Bronchial epithelial cell (primary cell): ENCODE results near the gene RRAGC. TPM values are rescaled to one million over a fixed set of nuclear protein-coding genes. Genes with fewer than 3 reads are reported as not detected.
A peak's percentile ranks its signal among the peaks of the same experiment; 100 is the strongest.

Experiments
- DNase-seq: peaks from one replicate; pipeline ENCODE4 v3.0.0-alpha.2; 2010; ENCODE audit warnings: low read depth
- FAIRE-seq: peaks from 2 replicates; lab custom pipeline; 2011; peaks lifted over from hg19 to GRCh38; lab: Jason Lieb, UNC
- H3K27me3 ChIP-seq: 2 replicates; pipeline ENCODE4 v1.5.1; 2011; ENCODE audit warnings: low read length; ENCODE audit not compliant: control insufficient read depth, insufficient read depth
- H3K36me3 ChIP-seq: 2 replicates; pipeline ENCODE4 v1.5.1; 2011; ENCODE audit warnings: low read length; ENCODE audit not compliant: control insufficient read depth, insufficient read depth
- H3K4me3 ChIP-seq: 2 replicates; pipeline ENCODE4 v1.5.1; 2011; ENCODE audit warnings: mild to moderate bottlenecking, low read depth, low read length, control low read depth
- total RNA-seq: library from RNA; depleted of rRNA; stranded (reverse); fragments of >200 nt; gene quantifications from 2 replicates; pipeline ENCODE4 v1.2.1, GENCODE V29; 2014
- TF ChIP-seq, protein P1 (sequence below): IDR thresholded peaks from 2 replicates; pipeline ENCODE4 v1.5.1; 2011; ENCODE audit warnings: mild to moderate bottlenecking, moderate library complexity, low read length, control low read depth, inconsistent platforms; ENCODE audit not compliant: insufficient read depth, severe bottlenecking

RRAGC gene
- total RNA-seq, 1 donor from 2014 or later, result 23.4 TPM

DNA sequence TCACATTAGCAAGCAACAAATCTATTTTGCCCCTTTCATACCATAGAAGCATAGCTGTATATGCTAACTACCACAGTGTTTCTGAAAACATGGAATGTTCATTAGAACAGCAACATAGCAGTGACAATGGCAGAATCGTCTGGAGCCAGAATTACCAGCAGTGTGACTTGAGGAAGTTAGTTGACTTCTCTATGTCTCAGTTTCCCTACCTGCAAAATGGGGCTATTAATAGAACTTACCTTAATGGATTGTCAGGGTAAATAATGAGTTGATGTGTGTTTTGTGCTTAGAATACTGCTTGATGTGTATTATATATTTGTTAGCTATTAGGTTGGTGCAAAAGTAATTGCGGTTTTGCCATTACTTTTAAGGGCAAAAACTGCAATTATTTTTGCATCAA is 36.6 kb upstream of the RRAGC start:
- DNase-seq, result no peak
- TF ChIP-seq, protein P1, sequence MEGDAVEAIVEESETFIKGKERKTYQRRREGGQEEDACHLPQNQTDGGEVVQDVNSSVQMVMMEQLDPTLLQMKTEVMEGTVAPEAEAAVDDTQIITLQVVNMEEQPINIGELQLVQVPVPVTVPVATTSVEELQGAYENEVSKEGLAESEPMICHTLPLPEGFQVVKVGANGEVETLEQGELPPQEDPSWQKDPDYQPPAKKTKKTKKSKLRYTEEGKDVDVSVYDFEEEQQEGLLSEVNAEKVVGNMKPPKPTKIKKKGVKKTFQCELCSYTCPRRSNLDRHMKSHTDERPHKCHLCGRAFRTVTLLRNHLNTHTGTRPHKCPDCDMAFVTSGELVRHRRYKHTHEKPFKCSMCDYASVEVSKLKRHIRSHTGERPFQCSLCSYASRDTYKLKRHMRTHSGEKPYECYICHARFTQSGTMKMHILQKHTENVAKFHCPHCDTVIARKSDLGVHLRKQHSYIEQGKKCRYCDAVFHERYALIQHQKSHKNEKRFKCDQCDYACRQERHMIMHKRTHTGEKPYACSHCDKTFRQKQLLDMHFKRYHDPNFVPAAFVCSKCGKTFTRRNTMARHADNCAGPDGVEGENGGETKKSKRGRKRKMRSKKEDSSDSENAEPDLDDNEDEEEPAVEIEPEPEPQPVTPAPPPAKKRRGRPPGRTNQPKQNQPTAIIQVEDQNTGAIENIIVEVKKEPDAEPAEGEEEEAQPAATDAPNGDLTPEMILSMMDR, result no peak
- peaks cover 5% of the 10 kb centered on the region for H3K36me3 ChIP-seq
- H3K4me3 ChIP-seq, result no peak overlapping the region
- FAIRE-seq, result no peak
- H3K27me3 ChIP-seq, result no peaks in the 10 kb centered on the region

DNA sequence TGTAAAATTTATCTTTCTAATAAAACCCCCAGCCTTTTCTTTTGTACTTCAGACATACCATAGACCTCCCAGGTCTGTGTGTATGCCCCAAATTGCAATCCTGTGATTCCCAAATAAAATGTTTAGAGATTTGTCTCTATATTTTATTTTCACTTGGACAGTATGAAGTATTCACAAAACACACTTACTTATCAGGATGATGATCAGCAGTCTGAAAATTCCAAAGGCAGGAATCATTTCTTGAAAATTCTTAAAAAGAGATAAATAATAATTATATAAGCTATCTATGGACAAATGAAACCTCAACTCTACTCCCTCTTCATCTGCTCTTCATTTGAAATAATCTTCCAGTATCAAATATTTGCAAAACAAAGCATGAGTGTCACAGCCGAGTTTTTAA is 33.4 kb upstream of the RRAGC start:
- TF ChIP-seq, protein P1, result no peak
- H3K4me3 ChIP-seq, result no peak overlapping the region
- DNase-seq (no peak), FAIRE-seq (no peak)
- no peaks in the 10 kb centered on the region for H3K27me3 ChIP-seq
- H3K36me3 ChIP-seq, result peaks cover 7% of the 10 kb centered on the region

DNA sequence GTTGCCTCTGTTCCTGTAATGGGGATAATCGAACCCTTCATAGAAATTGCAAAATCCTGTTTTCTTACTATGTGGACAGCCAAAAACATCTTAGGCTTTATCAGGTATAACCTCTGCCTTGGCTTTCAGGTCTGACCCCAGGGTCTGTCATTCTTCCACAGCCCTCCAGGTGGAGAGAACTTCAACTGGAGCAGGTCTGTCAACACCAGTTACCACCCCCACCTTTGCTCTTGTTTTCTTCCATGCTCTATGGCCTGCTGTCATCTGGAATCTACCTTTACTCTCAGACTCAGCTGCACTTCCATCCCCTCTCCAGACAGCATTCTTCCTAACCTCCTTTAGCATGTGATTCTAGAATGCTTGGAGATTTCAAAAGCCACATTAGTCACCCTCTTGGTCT is 32.2 kb upstream of the RRAGC start:
- FAIRE-seq (peak; percentile 73), DNase-seq (peak; percentile 16)
- no peaks in the 10 kb centered on the region for H3K27me3 ChIP-seq
- H3K4me3 ChIP-seq, result no peak overlapping the region
- TF ChIP-seq, protein P1, result peak; percentile 23
- H3K36me3 ChIP-seq, result peaks cover 7% of the 10 kb centered on the region

DNA sequence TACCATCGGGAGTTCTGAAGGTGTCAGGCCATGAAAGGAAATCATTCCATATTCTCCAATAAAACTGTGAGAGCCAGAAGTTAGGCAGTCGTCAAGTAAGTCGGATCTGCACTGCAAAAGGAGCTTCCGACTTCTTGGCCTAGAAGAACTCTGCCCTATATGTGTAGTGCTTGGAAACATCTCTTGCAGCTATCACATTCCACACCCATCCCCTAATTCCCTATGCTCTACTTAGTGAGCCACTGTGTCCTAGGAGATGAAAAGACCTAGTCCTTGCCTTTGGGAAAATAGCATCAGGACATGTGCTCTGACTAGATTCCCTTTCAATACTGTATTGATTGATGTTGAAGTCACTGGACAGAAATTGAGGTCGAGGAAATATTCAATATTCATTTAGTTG is 30.0 kb upstream of the RRAGC start:
- Histone ChIP-seq H3K4me3 (no peak overlapping the region), H3K27me3 (no peaks in the 10 kb centered on the region), H3K36me3 (peaks cover 6% of the 10 kb centered on the region)
- FAIRE-seq, result no peak
- TF ChIP-seq, protein P1, result no peak
- DNase-seq, result no peak

DNA sequence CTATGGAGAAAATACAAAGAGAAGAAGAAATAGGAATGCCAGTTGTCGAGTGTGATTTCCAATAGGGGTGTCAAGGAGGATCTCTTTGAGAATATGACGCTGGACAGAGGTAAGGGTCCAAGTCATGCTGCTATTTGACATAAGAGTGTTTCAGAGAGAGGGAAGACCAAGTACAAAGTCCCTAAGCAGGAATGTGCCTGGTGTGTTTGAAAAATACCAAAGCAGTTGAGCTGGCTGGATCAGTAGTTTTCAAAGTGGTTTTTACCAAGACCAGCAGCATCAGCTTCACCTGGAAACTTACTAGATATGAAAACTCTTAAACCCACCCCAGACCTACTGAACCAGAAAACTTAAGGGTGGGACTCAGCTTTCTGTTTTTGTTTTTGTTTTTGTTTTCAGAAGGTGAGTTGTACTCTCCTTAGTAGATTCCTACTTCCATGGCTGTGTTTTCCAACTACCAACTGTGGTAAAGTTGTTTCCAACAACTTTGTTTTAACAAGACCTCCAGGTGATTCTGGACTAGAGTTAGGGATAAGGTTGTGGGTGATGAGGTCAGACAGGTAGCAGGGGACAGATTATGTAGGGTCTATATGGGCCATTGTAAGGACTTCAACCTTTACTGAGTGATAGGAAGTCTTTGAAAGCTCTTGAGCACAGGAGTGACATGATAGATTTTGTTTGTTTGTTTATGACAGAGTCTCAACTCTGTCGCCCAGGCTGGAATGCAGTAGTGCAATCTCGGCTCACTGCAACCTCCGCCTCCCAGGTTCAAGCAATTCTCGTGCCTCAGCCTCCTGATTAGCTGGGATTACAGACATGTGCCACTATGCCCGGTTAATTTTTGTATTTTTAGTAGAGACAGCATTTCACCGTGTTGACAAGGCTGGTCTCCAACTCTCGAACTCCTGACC is 29.1 kb upstream of the RRAGC start:
- no peak for DNase-seq
- TF ChIP-seq, protein P1, result no peak
- no peaks in the 10 kb centered on the region for H3K27me3 ChIP-seq
- FAIRE-seq, result no peak
- no peak overlapping the region for H3K4me3 ChIP-seq
- peaks cover 6% of the 10 kb centered on the region for H3K36me3 ChIP-seq
